ENCODE data around the gene NECTIN4.

The NECTIN4 gene

DNA sequence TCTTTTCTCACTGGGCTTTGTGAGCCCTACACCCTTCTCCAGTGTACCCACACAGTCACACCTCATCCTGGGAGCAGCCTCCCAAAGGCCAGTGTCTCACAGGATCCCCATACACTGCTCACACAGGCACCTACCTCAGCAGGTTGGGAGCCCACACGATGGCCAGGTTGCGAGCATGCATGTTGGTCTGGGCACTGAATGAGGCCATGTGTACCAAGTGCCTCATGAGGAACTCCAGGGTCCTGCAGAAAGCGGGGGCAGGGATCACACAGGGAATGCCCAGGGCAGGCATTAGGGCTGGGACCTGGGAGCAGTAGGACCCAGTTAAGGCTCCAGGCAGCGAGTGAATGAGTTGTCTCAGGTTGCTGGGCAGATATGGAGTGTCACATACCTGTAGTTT is 35.1 kb downstream of the NECTIN4 start:
- Histone ChIP-seq H3K9me2 (replicated peaks; ENCODE audit: insufficient read depth, low read length) (no peaks in the 10 kb centered on the region), H3F3A (ENCODE audit: insufficient read depth, low read length) (0 out of 2 replicates have a peak, but pooled peaks cover 1% of the 10 kb centered on the region), H3K9me3 (replicated peaks; ENCODE audit: insufficient read depth, low read length) (no peaks in the 10 kb centered on the region), H3K4me1 (ENCODE audit: low read length) (peaks cover 1% of the 10 kb centered on the region), H2AFZ (ENCODE audit: low read length) (no peak overlapping the region), H3K4me2 (ENCODE audit: low read depth, low read length) (no peak overlapping the region), H3K4me3 (ENCODE audit: low read length) (no peak overlapping the region), H3K79me2 (ENCODE audit: low read length) (peaks cover 41% of the 10 kb centered on the region), H3K9ac (ENCODE audit: low read length) (no peak overlapping the region), H4K20me1 (ENCODE audit: insufficient read depth, low read length) (no peaks in the 10 kb centered on the region), H3K27me3 (replicated peaks; ENCODE audit: insufficient read depth, low read length) (no peaks in the 10 kb centered on the region), H3K27ac (ENCODE audit: low read length) (no peak overlapping the region), H3K36me3 (replicated peaks; ENCODE audit: insufficient read depth, low read length) (peaks cover 39% of the 10 kb centered on the region)
- DNase-seq = no peak
- TF ChIP-seq EZH2 (optimal IDR thresholded peaks at IDR 0.05; ENCODE audit: low read depth, low read length) (no peak), EZH2phosphoT487 (IDR thresholded peaks at IDR 0.05; ENCODE audit: low read length) (no peak)
- TF ChIP-seq, protein P1, sequence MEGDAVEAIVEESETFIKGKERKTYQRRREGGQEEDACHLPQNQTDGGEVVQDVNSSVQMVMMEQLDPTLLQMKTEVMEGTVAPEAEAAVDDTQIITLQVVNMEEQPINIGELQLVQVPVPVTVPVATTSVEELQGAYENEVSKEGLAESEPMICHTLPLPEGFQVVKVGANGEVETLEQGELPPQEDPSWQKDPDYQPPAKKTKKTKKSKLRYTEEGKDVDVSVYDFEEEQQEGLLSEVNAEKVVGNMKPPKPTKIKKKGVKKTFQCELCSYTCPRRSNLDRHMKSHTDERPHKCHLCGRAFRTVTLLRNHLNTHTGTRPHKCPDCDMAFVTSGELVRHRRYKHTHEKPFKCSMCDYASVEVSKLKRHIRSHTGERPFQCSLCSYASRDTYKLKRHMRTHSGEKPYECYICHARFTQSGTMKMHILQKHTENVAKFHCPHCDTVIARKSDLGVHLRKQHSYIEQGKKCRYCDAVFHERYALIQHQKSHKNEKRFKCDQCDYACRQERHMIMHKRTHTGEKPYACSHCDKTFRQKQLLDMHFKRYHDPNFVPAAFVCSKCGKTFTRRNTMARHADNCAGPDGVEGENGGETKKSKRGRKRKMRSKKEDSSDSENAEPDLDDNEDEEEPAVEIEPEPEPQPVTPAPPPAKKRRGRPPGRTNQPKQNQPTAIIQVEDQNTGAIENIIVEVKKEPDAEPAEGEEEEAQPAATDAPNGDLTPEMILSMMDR (IDR thresholded peaks at IDR 0.05; ENCODE audit: low read length) = no peak

DNA sequence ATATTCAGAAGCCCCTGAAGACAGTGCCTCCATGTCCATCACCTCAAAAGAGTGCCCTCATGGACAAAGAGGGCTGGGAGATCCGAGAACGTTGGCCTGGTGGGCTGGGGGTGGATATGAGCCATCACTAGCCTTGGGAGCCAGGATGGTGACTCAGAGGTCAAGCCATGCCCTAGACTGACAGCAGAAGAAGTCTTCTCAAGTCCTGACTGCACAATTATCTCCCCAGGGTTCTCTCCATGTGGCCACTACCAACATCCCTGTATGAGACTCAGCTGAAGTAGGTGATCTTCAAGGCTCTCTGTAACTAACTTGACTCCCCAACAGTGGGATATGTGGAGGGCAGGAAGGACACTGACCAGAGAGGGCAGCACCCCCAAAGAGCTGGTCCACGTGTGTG is 36.5 kb downstream of the NECTIN4 start:
- H3K79me2 ChIP-seq (ENCODE audit: low read length) = peaks cover 30% of the 10 kb centered on the region
- no peak overlapping the region for H3K4me2 ChIP-seq (ENCODE audit: low read depth, low read length)
- no peaks in the 10 kb centered on the region for H3K27me3 ChIP-seq (replicated peaks; ENCODE audit: insufficient read depth, low read length)
- no peak overlapping the region for H3K9ac ChIP-seq (ENCODE audit: low read length)
- no peak overlapping the region for H2AFZ ChIP-seq (ENCODE audit: low read length)
- H4K20me1 ChIP-seq (ENCODE audit: insufficient read depth, low read length) = no peaks in the 10 kb centered on the region
- no peak for DNase-seq
- no peaks in the 10 kb centered on the region for H3K9me3 ChIP-seq (replicated peaks; ENCODE audit: insufficient read depth, low read length)
- H3K4me3 ChIP-seq (ENCODE audit: low read length) = no peak overlapping the region
- H3K36me3 ChIP-seq (replicated peaks; ENCODE audit: insufficient read depth, low read length) = peaks cover 39% of the 10 kb centered on the region
- TF ChIP-seq EZH2phosphoT487 (IDR thresholded peaks at IDR 0.05; ENCODE audit: low read length) (no peak), EZH2 (optimal IDR thresholded peaks at IDR 0.05; ENCODE audit: low read depth, low read length) (no peak)
- TF ChIP-seq, protein P1 (IDR thresholded peaks at IDR 0.05; ENCODE audit: low read length) = no peak
- no peaks in the 10 kb centered on the region for H3K4me1 ChIP-seq (ENCODE audit: low read length)
- H3K9me2 ChIP-seq (replicated peaks; ENCODE audit: insufficient read depth, low read length) = no peaks in the 10 kb centered on the region
- peaks cover 14% of the 10 kb centered on the region; the same call in 1 of the 2 replicates for H3F3A ChIP-seq (ENCODE audit: insufficient read depth, low read length)
- H3K27ac ChIP-seq (ENCODE audit: low read length) = no peak overlapping the region

DNA sequence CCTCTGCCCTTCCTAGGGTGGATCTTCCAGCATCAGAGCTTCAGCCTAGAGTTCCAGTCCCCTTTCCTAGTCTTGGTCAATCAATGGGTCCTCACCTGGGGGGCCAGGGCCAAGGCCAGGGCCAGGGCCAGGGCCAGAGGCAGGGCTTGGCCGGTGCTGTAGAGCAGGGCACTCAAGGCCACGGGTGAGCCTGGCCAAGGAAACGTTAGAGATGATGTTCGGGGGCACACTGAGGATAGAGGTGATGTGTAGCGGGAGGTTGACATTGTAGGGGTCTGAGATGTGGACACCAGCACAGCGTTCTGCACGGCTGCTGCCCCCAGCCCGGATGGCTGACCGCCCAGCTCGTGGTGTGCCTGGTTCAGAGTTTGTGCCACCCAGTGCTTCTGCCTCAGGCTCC is 38.1 kb downstream of the NECTIN4 start:
- Histone ChIP-seq H3K4me1 (ENCODE audit: low read length) (peaks cover 13% of the 10 kb centered on the region), H3K27ac (ENCODE audit: low read length) (no peak overlapping the region), H3K9me2 (replicated peaks; ENCODE audit: insufficient read depth, low read length) (no peaks in the 10 kb centered on the region), H2AFZ (ENCODE audit: low read length) (no peak overlapping the region), H3K79me2 (ENCODE audit: low read length) (peaks cover 14% of the 10 kb centered on the region), H4K20me1 (ENCODE audit: insufficient read depth, low read length) (no peaks in the 10 kb centered on the region), H3K36me3 (replicated peaks; ENCODE audit: insufficient read depth, low read length) (peaks cover 28% of the 10 kb centered on the region), H3K9me3 (replicated peaks; ENCODE audit: insufficient read depth, low read length) (no peaks in the 10 kb centered on the region), H3F3A (ENCODE audit: insufficient read depth, low read length) (peaks cover 31% of the 10 kb centered on the region), H3K27me3 (replicated peaks; ENCODE audit: insufficient read depth, low read length) (no peaks in the 10 kb centered on the region), H3K9ac (ENCODE audit: low read length) (no peak overlapping the region), H3K4me3 (ENCODE audit: low read length) (no peak overlapping the region), H3K4me2 (ENCODE audit: low read depth, low read length) (no peak overlapping the region)
- DNase-seq = no peak
- TF ChIP-seq EZH2 (optimal IDR thresholded peaks at IDR 0.05; ENCODE audit: low read depth, low read length) (no peak), EZH2phosphoT487 (IDR thresholded peaks at IDR 0.05; ENCODE audit: low read length) (no peak)
- TF ChIP-seq, protein P1 (IDR thresholded peaks at IDR 0.05; ENCODE audit: low read length) = no peak

Measured in MM.1S (cell line).